Spleen (tissue), 11 donors: Measurements from ENCODE around the gene KDM6A. TPM values are rescaled to one million over a fixed set of nuclear protein-coding genes. Genes with fewer than 3 reads are reported as not detected.

Experiments
- DNase-seq: peaks from one replicate; pipeline ENCODE4 v3.0.0-alpha.2; 2020
- H3K27ac ChIP-seq, 8 donors: fragments of 200-600 bp; sonication (generic) in 7 of 8; 1 replicate in 4 of 8; 2 replicates in 4 of 8; pipeline versions ENCODE4 v1.5.0 to v1.8.0; 2016 to 2021; ENCODE audit warnings: inconsistent platforms in 4 of 8, mild to moderate bottlenecking in 4 of 8, moderate library complexity in 1 of 8
- H3K27me3 ChIP-seq, 7 donors: fragments of 200-600 bp; sonication (generic) in 6 of 7; replicated peaks in 1 of 7; 1 replicate in 4 of 7; 2 replicates in 3 of 7; pipeline versions ENCODE4 v1.5.0 to v1.8.0; 2016 to 2021; ENCODE audit warnings: inconsistent platforms in 3 of 7, mild to moderate bottlenecking in 1 of 7
- H3K36me3 ChIP-seq, 6 donors: fragments of 200-600 bp; sonication (generic) in 5 of 6; 1 replicate in 4 of 6; 2 replicates in 2 of 6; pipeline versions ENCODE4 v1.5.0 to v1.8.0; 2016 to 2021; ENCODE audit warnings: inconsistent platforms in 2 of 6
- H3K4me1 ChIP-seq, 6 donors: fragments of 200-600 bp; sonication (generic) in 5 of 6; 1 replicate in 3 of 6; 2 replicates in 3 of 6; pipeline versions ENCODE4 v1.5.0 to v1.8.0; 2016 to 2021; ENCODE audit warnings: inconsistent platforms in 3 of 6
- H3K4me3 ChIP-seq, 8 donors: fragments of 200-600 bp; sonication (generic) in 7 of 8; 1 replicate in 4 of 8; 2 replicates in 4 of 8; pipeline versions ENCODE4 v1.5.0 to v1.8.0; 2016 to 2021; ENCODE audit warnings: inconsistent platforms in 4 of 8, mild to moderate bottlenecking in 4 of 8, moderate library complexity in 2 of 8
- H3K9me3 ChIP-seq, 8 donors: fragments of 200-600 bp; sonication (generic) in 7 of 8; 1 replicate in 4 of 8; 2 replicates in 4 of 8; pipeline versions ENCODE4 v1.5.0 to v1.8.0; 2016 to 2021; ENCODE audit warnings: inconsistent platforms in 4 of 8
- POLR2A ChIP-seq, 3 donors: fragments of 450-650 bp; IDR thresholded peaks; one replicate each; pipeline ENCODE4 v1.5.1; 2017; ENCODE audit warnings: antibody characterized with exemption in 3 of 3, mild to moderate bottlenecking in 1 of 3
- POLR2AphosphoS5 ChIP-seq, 3 donors: sonication (generic); formaldehyde crosslinking; IDR thresholded peaks; one replicate each; pipeline ENCODE4 v1.5.1; 2017; ENCODE audit warnings: antibody characterized with exemption in 3 of 3
- WGBS, 5 donors: extraction: QIAGEN DNeasy Blood & Tissue Kit in 3 of 5; methylation state at CpG; one replicate each; pipeline versions ENCODE4 v1.1.5 to v1.1.7; 2013 to 2018; 5-methylcytosine and 5-hydroxymethylcytosine counted together
- intact Hi-C: fragments of 100-400 bp; cut with DNase I; formaldehyde crosslinking; loops from one replicate; pipeline ENCODE4 v1.15.0; 2023; ENCODE audit warnings: low total_unique reads
- polyA plus RNA-seq, 3 donors: library from polyadenylated mRNA; stranded (reverse); fragments of 200-250 nt; gene quantifications; one replicate each; pipeline ENCODE4 v1.2.1, GENCODE V29; 2013
- total RNA-seq, 7 donors: library from RNA; depleted of rRNA in 3 of 7; stranded (reverse); fragments of >200 nt in 3 of 7; fragmentation: NEBNext Ultra II Directional in 4 of 7; extraction: Animal tissue kit (Norgen Biotek cat#: 25700) in 4 of 7; gene quantifications; one replicate each; pipeline versions ENCODE4 v1.1.0 to v1.2.1, GENCODE V29; 2016 to 2021
- TF ChIP-seq, protein P1 (sequence below), 11 experiments: fragments of 200-600 bp in 7 of 11; fragments of 450-650 bp in 4 of 11; sonication (generic) in 4 of 11; IDR thresholded peaks in 8 of 11; conservative IDR thresholded peaks in 3 of 11; 1 replicate in 7 of 11; 2 replicates in 4 of 11; pipeline versions ENCODE4 v1.4.0 to v1.8.0; 2016 to 2021; ENCODE audit warnings: antibody characterized with exemption in 11 of 11, inconsistent platforms in 4 of 11, mild to moderate bottlenecking in 1 of 11
- donor health status: healthy with polysubstance abuse.
- donor health status: DM: no; HTN: no; CAD: no; lungs with moderate emphysema.
- donor health status: DM: no; HTN: no; CAD: no.
- donor health status: Bipolar disorder and iron deficiency.
- donor health status: healthy.
- donor health status: DM: no; HTN: no; CAD: no.
- donor health status: DM: yes; HTN: yes; CAD: no.

Gene KDM6A
- total and polyA plus RNA-seq, 10 donors: 8.0 to 68.2 (median 47.9) TPM

DNA sequence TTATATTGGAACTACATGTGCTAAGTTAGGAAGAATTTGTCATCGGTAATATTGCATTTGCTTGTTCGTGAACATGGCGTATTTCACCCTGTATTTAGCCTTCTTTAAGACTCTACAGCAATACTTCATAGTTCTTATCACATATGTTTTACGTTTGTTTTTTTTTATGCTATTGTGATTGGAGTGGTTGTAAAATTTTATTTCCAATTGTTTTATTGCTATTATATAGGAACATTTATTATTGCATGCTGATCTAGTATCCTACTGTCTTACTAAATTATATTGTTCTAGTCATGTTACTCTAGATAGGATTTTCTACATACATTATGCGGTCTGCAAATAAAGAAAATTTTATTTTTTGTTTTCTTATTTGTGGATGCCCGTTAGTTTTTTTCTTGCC is 107.4 kb downstream of the KDM6A start:
- DNase-seq: no peak
- Histone ChIP-seq H3K4me1 (peaks cover 0 to 10% (median 0%) of the 10 kb centered on the region in 6 donors), H3K27ac (no peak overlapping the region), H3K36me3 (peaks cover 0 to 21% (median 0%) of the 10 kb centered on the region in 6 donors), H3K9me3 (peaks cover 0 to 25% (median 9%) of the 10 kb centered on the region in 8 donors), H3K4me3 (no peak overlapping the region), H3K27me3 (no peaks in the 10 kb centered on the region)
- intact Hi-C loops: no loop called here
- 93 to 99% (median 96%) methylated on average over 6 of the region's 6 CpGs for WGBS, 5 donors
- TF ChIP-seq POLR2AphosphoS5 (IDR thresholded peaks at IDR 0.05) (no peak), POLR2A (IDR thresholded peaks at IDR 0.05) (no peak)
- TF ChIP-seq, protein P1, sequence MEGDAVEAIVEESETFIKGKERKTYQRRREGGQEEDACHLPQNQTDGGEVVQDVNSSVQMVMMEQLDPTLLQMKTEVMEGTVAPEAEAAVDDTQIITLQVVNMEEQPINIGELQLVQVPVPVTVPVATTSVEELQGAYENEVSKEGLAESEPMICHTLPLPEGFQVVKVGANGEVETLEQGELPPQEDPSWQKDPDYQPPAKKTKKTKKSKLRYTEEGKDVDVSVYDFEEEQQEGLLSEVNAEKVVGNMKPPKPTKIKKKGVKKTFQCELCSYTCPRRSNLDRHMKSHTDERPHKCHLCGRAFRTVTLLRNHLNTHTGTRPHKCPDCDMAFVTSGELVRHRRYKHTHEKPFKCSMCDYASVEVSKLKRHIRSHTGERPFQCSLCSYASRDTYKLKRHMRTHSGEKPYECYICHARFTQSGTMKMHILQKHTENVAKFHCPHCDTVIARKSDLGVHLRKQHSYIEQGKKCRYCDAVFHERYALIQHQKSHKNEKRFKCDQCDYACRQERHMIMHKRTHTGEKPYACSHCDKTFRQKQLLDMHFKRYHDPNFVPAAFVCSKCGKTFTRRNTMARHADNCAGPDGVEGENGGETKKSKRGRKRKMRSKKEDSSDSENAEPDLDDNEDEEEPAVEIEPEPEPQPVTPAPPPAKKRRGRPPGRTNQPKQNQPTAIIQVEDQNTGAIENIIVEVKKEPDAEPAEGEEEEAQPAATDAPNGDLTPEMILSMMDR (IDR thresholded peaks at IDR 0.05 in 8 of 11, conservative IDR thresholded peaks at IDR 0.05 in 3 of 11): no peak

DNA sequence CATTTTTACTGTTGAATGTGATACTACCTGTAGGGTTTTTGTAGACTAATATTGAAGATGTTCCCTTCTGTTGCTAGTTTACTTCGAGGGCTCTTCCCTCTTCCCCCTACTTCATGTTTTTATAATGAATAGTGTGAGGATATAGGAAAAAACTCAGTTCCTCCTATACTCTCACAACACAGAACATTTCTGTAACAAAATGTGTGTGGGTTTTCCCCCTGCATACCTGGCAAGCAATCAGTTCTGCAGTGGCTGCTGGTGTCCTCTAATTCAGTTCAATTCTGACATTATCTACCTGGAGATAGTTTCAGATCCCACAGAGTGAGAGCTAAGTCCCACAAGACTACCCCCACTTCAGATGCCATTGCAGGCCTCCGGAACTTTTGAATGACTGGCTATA is 107.9 kb downstream of the KDM6A start:
- Histone ChIP-seq H3K36me3 (peaks cover 0 to 16% (median 0%) of the 10 kb centered on the region in 6 donors), H3K9me3 (peaks cover 0 to 24% (median 4%) of the 10 kb centered on the region in 8 donors), H3K4me1 (peaks cover 0 to 10% (median 0%) of the 10 kb centered on the region in 6 donors), H3K4me3 (no peak overlapping the region), H3K27me3 (no peaks in the 10 kb centered on the region), H3K27ac (no peak overlapping the region)
- DNase-seq: no peak
- intact Hi-C loops: no loop called here
- WGBS, 5 donors: 73 to 87% (median 84%) methylated on average over 2 of the region's 2 CpGs
- TF ChIP-seq POLR2AphosphoS5 (IDR thresholded peaks at IDR 0.05) (no peak), POLR2A (IDR thresholded peaks at IDR 0.05) (no peak)
- TF ChIP-seq, protein P1 (IDR thresholded peaks at IDR 0.05 in 8 of 11, conservative IDR thresholded peaks at IDR 0.05 in 3 of 11): no peak

DNA sequence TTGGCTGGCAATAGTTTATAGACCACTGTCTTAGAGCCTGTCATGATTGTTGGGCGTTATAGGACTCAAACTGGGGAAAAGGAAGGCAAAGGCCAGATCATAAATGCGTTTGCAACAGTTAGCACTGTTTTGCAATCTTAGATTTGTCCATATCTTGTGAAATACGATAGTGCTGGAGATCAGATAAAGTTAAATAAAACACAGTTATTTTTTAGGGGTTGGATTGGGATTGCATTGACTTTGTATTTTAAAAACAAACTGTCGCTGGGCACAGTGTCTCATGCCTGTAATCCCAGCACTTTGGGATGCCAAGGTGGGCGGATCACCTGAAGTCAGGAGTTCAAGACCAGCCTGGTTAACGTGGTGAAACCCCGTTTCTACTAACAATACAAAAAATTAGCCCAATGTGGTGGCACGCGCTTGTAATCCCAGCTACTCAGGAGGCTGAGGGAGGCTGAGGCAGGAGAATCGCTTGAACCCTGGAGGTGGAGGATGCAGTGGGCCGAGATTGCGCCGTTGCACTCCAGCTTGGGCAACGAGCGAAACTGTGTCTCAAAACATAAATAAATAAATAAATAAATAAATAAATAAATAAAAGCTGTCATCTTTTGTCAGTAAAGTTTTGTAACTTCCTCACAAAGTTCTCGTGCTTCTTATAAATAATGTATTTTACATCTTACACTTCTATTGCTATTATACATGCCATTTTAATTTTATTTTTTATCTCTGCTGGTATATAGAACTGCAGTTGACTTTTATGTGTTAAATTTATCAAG is 117.2 kb downstream of the KDM6A start:
- Histone ChIP-seq H3K36me3 (peaks cover 0 to 22% (median 0%) of the 10 kb centered on the region in 6 donors), H3K27me3 (no peaks in the 10 kb centered on the region), H3K4me1 (peaks cover 0 to 4% (median 0%) of the 10 kb centered on the region in 6 donors), H3K9me3 (peaks cover 0 to 17% (median 0%) of the 10 kb centered on the region in 8 donors), H3K27ac (no peak overlapping the region), H3K4me3 (no peak overlapping the region)
- TF ChIP-seq POLR2AphosphoS5 (IDR thresholded peaks at IDR 0.05) (no peak), POLR2A (IDR thresholded peaks at IDR 0.05) (no peak)
- TF ChIP-seq, protein P1 (IDR thresholded peaks at IDR 0.05 in 8 of 11, conservative IDR thresholded peaks at IDR 0.05 in 3 of 11): no peak
- DNase-seq: no peak
- intact Hi-C loops: no loop called here
- WGBS, 5 donors: 75 to 93% (median 89%) methylated on average over 16 of the region's 16 CpGs

DNA sequence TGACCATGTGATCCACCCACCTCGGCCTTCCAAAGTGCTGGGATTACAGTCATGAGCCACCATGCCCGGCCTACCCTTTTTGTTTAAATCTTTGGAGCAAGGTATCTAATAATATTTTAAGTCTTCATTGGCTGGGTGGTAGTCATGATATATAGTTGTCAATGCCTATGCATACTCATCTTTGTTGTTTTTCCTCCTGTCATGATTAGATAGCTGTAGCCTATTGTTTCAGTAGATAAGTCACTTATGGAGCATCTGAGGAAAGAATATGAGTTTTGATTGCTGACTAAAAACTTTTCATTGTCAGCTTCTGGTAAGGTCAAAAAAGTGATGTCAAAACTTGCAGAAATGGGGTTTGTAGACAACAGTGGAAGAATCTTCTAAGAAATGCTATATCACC is 119.8 kb downstream of the KDM6A start:
- 94 to 100% (median 98%) methylated on average over 2 of the region's 2 CpGs for WGBS, 5 donors
- peaks cover 0 to 11% (median 0%) of the 10 kb centered on the region in 8 donors for H3K9me3 ChIP-seq
- H3K27ac ChIP-seq: no peak overlapping the region
- no peak overlapping the region for H3K4me3 ChIP-seq
- H3K27me3 ChIP-seq: no peaks in the 10 kb centered on the region
- intact Hi-C loops: no loop called here
- TF ChIP-seq, protein P1 (IDR thresholded peaks at IDR 0.05 in 8 of 11, conservative IDR thresholded peaks at IDR 0.05 in 3 of 11): no peak
- TF ChIP-seq POLR2AphosphoS5 (IDR thresholded peaks at IDR 0.05) (no peak), POLR2A (IDR thresholded peaks at IDR 0.05) (no peak)
- H3K36me3 ChIP-seq: peaks cover 0 to 22% (median 0%) of the 10 kb centered on the region in 6 donors
- no peak for DNase-seq
- H3K4me1 ChIP-seq: peaks cover 6 to 29% (median 17%) of the 10 kb centered on the region in 6 donors
